HG02943 (cell line): ENCODE measurements around the gene MSI2.
"Not testable (repeated sequence)": the region's sequence is repeated elsewhere in the genome, so short reads cannot be mapped to it uniquely, and the experiment has no call there.

Experiments used
- ATAC-seq: cut with Tn5 transposase; IDR thresholded peaks from one replicate; pipeline ENCODE4 v1.9.1; 2021; ENCODE audit warnings: mild to moderate bottlenecking, low read depth, moderate library complexity; ENCODE audit not compliant: unreplicated experiment

Gene MSI2

GRCh38 chr17:57255776-57256681 lies at the start of gene MSI2:
MSI2 (plus strand) TSS chr17:57256523; CDS start chr17:57256743, 220 bp downstream.
- ATAC-seq: peak; percentile 54

- ATAC-seq: no peak
Measured at GRCh38 chr17:57206928-57207327, 49.4 kb upstream of the MSI2 start.

GRCh38 chr17:57207396-57207795 lies 48.9 kb upstream of the MSI2 start:
- no peak for ATAC-seq

GRCh38 chr17:57210224-57210553 lies 46.1 kb upstream of the MSI2 start:
- no peak for ATAC-seq

- ATAC-seq: no peak
Measured at GRCh38 chr17:57210972-57211411, 45.3 kb upstream of the MSI2 start.

GRCh38 chr17:57211543-57211942 lies 44.8 kb upstream of the MSI2 start:
- ATAC-seq: no peak

- no peak for ATAC-seq
Measured at GRCh38 chr17:57213180-57213825, 43.0 kb upstream of the MSI2 start.

- no peak for ATAC-seq
Measured at GRCh38 chr17:57215317-57215716, 41.0 kb upstream of the MSI2 start.

GRCh38 chr17:57221366-57222350 lies 34.7 kb upstream of the MSI2 start:
- no peak for ATAC-seq

GRCh38 chr17:57222422-57222821 lies 33.9 kb upstream of the MSI2 start:
- ATAC-seq: not testable (repeated sequence)

GRCh38 chr17:57225127-57225526 lies 31.2 kb upstream of the MSI2 start:
- no peak for ATAC-seq

GRCh38 chr17:57226793-57227192 lies 29.5 kb upstream of the MSI2 start:
- no peak for ATAC-seq

GRCh38 chr17:57228911-57229310 lies 27.4 kb upstream of the MSI2 start:
- no peak for ATAC-seq

GRCh38 chr17:57234061-57234738 lies 22.1 kb upstream of the MSI2 start:
- no peak for ATAC-seq

- no peak for ATAC-seq
Measured at GRCh38 chr17:57234739-57235092, 21.6 kb upstream of the MSI2 start.

GRCh38 chr17:57235124-57235523 lies 21.2 kb upstream of the MSI2 start:
- no peak for ATAC-seq

- no peak for ATAC-seq
Measured at GRCh38 chr17:57236686-57237299, 19.5 kb upstream of the MSI2 start.

- no peak for ATAC-seq
Measured at GRCh38 chr17:57240648-57241047, 15.7 kb upstream of the MSI2 start.

- no peak for ATAC-seq
Measured at GRCh38 chr17:57242148-57242547, 14.2 kb upstream of the MSI2 start.

- no peak for ATAC-seq
Measured at GRCh38 chr17:57243171-57243622, 13.1 kb upstream of the MSI2 start.
